Thyroid gland (tissue), 4 donors: Measurements from ENCODE around the gene SAMD3. TPM values are rescaled to one million over a fixed set of nuclear protein-coding genes. Genes with fewer than 3 reads are reported as not detected.

Experiments used
- DNase-seq, 2 donors: peaks; one replicate each; pipeline ENCODE4 v3.0.0-alpha.2; 2019
- H3K27ac ChIP-seq, 3 donors: fragments of 200-600 bp; sonication (generic); 1 replicate in 2 of 3; 2 replicates in 1 of 3; pipeline ENCODE4 v1.5.1; 2016 to 2019; ENCODE audit warnings: mild to moderate bottlenecking in 1 of 3, moderate library complexity in 1 of 3
- H3K27me3 ChIP-seq: fragments of 200-600 bp; sonication (generic); one replicate; pipeline ENCODE4 v1.5.1; 2019
- H3K36me3 ChIP-seq, 2 donors: fragments of 200-600 bp; sonication (generic); one replicate each; pipeline ENCODE4 v1.5.1; 2016 to 2019
- H3K4me1 ChIP-seq, 2 donors: fragments of 200-600 bp; sonication (generic); one replicate each; pipeline ENCODE4 v1.5.1; 2017 to 2019
- H3K4me3 ChIP-seq, 3 donors: fragments of 200-600 bp; sonication (generic); replicated peaks in 1 of 3; 1 replicate in 2 of 3; 2 replicates in 1 of 3; pipeline ENCODE4 v1.5.1; 2016; ENCODE audit warnings: mild to moderate bottlenecking in 1 of 3
- H3K9me3 ChIP-seq: fragments of 200-600 bp; sonication (generic); one replicate; pipeline ENCODE4 v1.5.1; 2017
- POLR2A ChIP-seq, 2 donors: fragments of 450-650 bp; IDR thresholded peaks; one replicate each; pipeline ENCODE4 v1.6.1; 2017; ENCODE audit warnings: antibody characterized with exemption in 2 of 2, mild to moderate bottlenecking in 2 of 2, moderate library complexity in 1 of 2
- WGBS, 2 donors: methylation state at CpG; one replicate each; pipeline ENCODE4 v1.1.5; 2017; 5-methylcytosine and 5-hydroxymethylcytosine counted together
- intact Hi-C: fragments of 100-400 bp; cut with DNase I; formaldehyde crosslinking; loops from one replicate; pipeline ENCODE4 v1.15.1; 2023
- total RNA-seq, 4 donors: library from RNA; depleted of rRNA; stranded (reverse); fragments of >200 nt; gene quantifications; one replicate each; pipeline ENCODE4 v1.2.3, GENCODE V29; 2016
- TF ChIP-seq, protein P1 (sequence below), 6 experiments: fragments of 200-600 bp in 3 of 6; fragments of 450-650 bp in 3 of 6; sonication (generic) in 3 of 6; IDR thresholded peaks; one replicate each; pipeline ENCODE4 v1.5.1; 2016 to 2019; ENCODE audit warnings: antibody characterized with exemption in 6 of 6, mild to moderate bottlenecking in 2 of 6, inconsistent platforms in 1 of 6, moderate library complexity in 1 of 6

SAMD3 gene
- total RNA-seq, 4 donors from 2014 or later = 0.17 to 2.0 TPM; not detected in 2

DNA sequence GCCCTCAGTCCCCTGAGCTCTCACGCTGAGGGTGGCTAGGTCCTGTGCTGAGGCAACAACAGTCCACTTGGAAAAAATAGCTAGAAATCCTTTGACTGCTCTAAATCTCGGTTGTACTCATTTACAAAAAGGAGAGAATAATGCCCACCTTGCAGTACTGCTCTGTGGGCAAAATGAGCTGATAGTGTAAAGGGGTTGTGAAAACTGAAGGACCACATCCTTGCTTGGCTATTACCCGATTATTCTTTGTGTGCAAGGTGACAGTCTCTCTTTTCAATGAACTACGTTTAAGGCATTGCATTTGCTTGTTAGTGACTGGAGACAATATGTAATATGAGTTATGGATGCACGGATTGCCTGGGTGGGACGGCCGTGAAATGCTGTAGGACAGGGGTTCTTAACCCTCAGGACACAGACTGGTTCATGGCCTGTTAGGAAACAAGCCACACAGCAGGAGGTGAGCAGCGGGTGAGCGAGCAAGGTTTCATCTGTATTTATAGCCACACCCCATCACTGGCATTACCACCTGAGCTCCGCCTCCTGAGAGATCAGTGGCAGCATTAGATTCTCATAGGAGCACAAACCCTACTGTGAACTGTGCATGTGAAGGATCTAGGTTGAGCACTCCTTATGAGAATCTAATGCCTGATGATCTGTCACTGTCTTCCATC lies 14.6 kb downstream of the SAMD3 start:
- 88 to 93% methylated on average over 10 of the region's 10 CpGs for WGBS, 2 donors
- no peaks in the 10 kb centered on the region for H3K27me3 ChIP-seq
- no peaks in the 10 kb centered on the region for H3K36me3 ChIP-seq
- intact Hi-C loops = no loop called here
- TF ChIP-seq, protein P1, sequence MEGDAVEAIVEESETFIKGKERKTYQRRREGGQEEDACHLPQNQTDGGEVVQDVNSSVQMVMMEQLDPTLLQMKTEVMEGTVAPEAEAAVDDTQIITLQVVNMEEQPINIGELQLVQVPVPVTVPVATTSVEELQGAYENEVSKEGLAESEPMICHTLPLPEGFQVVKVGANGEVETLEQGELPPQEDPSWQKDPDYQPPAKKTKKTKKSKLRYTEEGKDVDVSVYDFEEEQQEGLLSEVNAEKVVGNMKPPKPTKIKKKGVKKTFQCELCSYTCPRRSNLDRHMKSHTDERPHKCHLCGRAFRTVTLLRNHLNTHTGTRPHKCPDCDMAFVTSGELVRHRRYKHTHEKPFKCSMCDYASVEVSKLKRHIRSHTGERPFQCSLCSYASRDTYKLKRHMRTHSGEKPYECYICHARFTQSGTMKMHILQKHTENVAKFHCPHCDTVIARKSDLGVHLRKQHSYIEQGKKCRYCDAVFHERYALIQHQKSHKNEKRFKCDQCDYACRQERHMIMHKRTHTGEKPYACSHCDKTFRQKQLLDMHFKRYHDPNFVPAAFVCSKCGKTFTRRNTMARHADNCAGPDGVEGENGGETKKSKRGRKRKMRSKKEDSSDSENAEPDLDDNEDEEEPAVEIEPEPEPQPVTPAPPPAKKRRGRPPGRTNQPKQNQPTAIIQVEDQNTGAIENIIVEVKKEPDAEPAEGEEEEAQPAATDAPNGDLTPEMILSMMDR (IDR thresholded peaks at IDR 0.05) = no peak
- no peak for TF ChIP-seq POLR2A (IDR thresholded peaks at IDR 0.05)
- no peaks in the 10 kb centered on the region for H3K9me3 ChIP-seq
- H3K27ac ChIP-seq = no peak overlapping the region
- no peaks in the 10 kb centered on the region for H3K4me1 ChIP-seq
- DNase-seq = no peak
- H3K4me3 ChIP-seq = no peak overlapping the region

DNA sequence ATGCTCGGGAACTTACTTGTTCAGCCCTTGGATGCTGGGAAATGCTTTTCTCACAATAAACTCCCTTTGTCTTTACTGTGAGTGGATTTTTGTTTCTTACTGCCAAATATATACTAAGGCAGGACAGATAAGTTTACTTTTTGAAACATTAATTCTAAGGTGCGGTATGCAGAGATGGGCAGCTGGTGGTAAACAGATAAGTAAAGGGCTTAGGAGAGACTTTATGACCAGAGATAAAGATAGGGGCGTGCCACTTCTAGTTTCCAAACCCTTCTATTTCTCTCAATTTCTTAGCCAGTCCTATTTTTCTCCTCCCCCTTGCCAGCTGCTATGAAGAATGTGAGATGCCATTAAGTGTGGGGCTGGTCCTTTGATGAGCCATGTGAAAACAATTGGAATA lies 16.3 kb downstream of the SAMD3 start:
- Histone ChIP-seq H3K9me3 (no peaks in the 10 kb centered on the region), H3K27ac (no peak overlapping the region), H3K27me3 (no peaks in the 10 kb centered on the region), H3K4me3 (no peak overlapping the region), H3K4me1 (no peaks in the 10 kb centered on the region), H3K36me3 (no peaks in the 10 kb centered on the region)
- 85 to 94% methylated on average over 3 of the region's 3 CpGs for WGBS, 2 donors
- intact Hi-C loops = no loop called here
- no peak for DNase-seq
- TF ChIP-seq, protein P1 (IDR thresholded peaks at IDR 0.05) = no peak
- TF ChIP-seq POLR2A (IDR thresholded peaks at IDR 0.05) = no peak

DNA sequence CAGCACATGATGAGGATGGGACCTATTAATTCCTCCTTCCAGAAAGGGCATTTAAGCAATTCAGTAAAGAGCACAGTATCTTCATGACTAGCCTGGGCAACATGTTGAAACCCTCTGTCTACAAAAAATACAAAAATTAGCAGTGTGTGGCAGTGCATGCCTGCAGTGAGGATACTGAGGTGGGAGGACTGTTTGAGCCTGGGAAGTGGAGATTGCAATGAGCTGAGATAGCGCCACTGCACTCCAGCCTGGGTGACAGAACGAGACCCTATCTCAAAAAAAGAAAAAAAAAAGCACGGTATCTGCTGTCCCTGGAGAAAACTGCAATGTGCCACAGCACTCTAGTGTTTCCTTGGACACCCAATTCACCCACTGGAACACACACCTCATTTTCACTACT lies 18.4 kb downstream of the SAMD3 start:
- 52 to 76% methylated on average over 3 of the region's 3 CpGs for WGBS, 2 donors
- Histone ChIP-seq H3K9me3 (no peaks in the 10 kb centered on the region), H3K4me1 (no peaks in the 10 kb centered on the region), H3K27ac (no peak overlapping the region), H3K4me3 (no peak overlapping the region), H3K36me3 (no peaks in the 10 kb centered on the region), H3K27me3 (no peaks in the 10 kb centered on the region)
- intact Hi-C loops = no loop called here
- no peak for DNase-seq
- TF ChIP-seq, protein P1 (IDR thresholded peaks at IDR 0.05) = no peak
- TF ChIP-seq POLR2A (IDR thresholded peaks at IDR 0.05) = no peak

DNA sequence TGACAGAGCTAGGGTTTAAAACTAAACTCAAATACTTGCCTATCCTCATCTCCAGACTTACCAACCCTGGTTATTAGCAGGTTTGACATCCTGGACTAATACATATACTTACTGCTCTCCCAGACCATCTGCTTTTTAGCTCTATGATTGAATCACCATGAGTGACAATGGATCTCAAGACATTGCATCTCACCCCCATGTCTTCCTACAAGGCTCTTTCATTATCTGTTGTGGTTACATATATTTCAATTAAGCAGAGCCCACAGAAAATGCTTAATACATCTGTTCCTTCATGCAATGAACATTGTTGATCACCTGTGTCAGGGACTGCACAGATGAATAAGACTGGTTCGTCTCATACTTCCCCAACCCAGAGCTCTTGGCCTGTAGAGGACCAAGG lies 19.4 kb downstream of the SAMD3 start:
- Histone ChIP-seq H3K9me3 (no peaks in the 10 kb centered on the region), H3K27ac (no peak overlapping the region), H3K4me3 (no peak overlapping the region), H3K36me3 (no peaks in the 10 kb centered on the region), H3K4me1 (no peaks in the 10 kb centered on the region), H3K27me3 (no peaks in the 10 kb centered on the region)
- TF ChIP-seq, protein P1 (IDR thresholded peaks at IDR 0.05) = no peak
- no peak for TF ChIP-seq POLR2A (IDR thresholded peaks at IDR 0.05)
- 86 to 91% methylated on average over 1 of the region's 1 CpG for WGBS, 2 donors
- intact Hi-C loops = no loop called here
- DNase-seq = no peak

DNA sequence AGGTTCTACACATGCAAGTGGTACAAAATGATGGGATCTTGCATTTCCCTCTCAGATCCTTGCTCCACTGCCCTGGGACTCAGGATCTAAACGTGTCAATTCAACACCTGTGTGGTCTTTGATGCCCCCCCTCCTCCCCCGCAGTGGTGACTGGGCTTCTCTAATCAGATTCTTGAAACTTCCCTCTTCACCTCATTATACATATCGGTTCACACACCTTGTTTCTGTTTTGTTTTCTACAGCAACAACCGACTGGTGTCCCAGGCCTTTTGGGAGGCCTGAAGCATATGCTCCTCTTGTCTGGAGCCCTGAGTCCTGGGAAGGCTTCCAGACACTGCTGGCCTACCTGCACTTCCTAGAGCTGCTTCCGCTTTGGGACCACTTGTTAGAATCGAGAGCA lies 20.0 kb downstream of the SAMD3 start:
- DNase-seq = no peak
- TF ChIP-seq POLR2A (IDR thresholded peaks at IDR 0.05) = no peak
- TF ChIP-seq, protein P1 (IDR thresholded peaks at IDR 0.05) = no peak
- Histone ChIP-seq H3K9me3 (no peaks in the 10 kb centered on the region), H3K27ac (no peak overlapping the region), H3K4me1 (no peaks in the 10 kb centered on the region), H3K27me3 (no peaks in the 10 kb centered on the region), H3K36me3 (no peaks in the 10 kb centered on the region), H3K4me3 (no peak overlapping the region)
- intact Hi-C loops = no loop called here
- WGBS, 2 donors = 50 to 54% methylated on average over 6 of the region's 6 CpGs
